Measurements from ENCODE around the gene HECTD1. TPM values are rescaled to one million over a fixed set of nuclear protein-coding genes. Genes with fewer than 3 reads are reported as not detected.

The HECTD1 gene
- total and polyA plus RNA-seq, 11 donors = 42.4 to 185 (median 148) TPM

DNA sequence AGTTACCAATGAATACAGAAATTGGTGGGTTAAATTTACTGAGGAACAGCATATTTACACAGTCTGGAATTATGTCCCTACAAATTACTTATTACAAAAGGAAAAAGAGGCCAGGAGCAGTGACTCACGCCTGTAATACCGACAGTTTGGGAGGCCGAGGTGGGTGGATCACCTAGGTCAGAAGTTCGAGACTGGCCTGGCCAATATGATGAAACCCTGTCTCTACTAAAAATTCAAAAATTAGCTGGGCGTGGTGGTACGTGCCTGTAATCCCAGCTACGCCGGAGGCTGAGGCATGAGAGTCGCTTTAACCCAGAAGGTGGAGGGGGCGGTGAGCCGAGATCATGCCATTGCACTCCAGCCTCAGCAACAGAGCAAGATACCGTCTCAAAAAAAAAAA lies 52.6 kb downstream of the HECTD1 start:
- H3K4me1 ChIP-seq = no peaks in the 10 kb centered on the region
- no peak overlapping the region for H3K4me3 ChIP-seq
- ATAC-seq (no peak), DNase-seq (no peak)
- intact Hi-C loops (cut with DNase I) = loop anchor here in 2 of 10 donors (5.0 to 10.0 kb wide), 2 partner anchors 43 to 200 kb away; no protein-coding TSS in a partner anchor
- WGBS, 4 donors = 90 to 97% (median 92%) methylated on average over 12 of the region's 12 CpGs
- peaks cover 0 to 100% (median 97%) of the 10 kb centered on the region in 9 donors for H3K36me3 ChIP-seq
- H3K9me3 ChIP-seq = no peaks in the 10 kb centered on the region
- H3K27ac ChIP-seq = no peak overlapping the region
- H3K27me3 ChIP-seq = no peaks in the 10 kb centered on the region
- no peak for TF ChIP-seq POLR2A (IDR thresholded peaks at IDR 0.05)
- TF ChIP-seq, protein P1, sequence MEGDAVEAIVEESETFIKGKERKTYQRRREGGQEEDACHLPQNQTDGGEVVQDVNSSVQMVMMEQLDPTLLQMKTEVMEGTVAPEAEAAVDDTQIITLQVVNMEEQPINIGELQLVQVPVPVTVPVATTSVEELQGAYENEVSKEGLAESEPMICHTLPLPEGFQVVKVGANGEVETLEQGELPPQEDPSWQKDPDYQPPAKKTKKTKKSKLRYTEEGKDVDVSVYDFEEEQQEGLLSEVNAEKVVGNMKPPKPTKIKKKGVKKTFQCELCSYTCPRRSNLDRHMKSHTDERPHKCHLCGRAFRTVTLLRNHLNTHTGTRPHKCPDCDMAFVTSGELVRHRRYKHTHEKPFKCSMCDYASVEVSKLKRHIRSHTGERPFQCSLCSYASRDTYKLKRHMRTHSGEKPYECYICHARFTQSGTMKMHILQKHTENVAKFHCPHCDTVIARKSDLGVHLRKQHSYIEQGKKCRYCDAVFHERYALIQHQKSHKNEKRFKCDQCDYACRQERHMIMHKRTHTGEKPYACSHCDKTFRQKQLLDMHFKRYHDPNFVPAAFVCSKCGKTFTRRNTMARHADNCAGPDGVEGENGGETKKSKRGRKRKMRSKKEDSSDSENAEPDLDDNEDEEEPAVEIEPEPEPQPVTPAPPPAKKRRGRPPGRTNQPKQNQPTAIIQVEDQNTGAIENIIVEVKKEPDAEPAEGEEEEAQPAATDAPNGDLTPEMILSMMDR (IDR thresholded peaks at IDR 0.05) = no peak

DNA sequence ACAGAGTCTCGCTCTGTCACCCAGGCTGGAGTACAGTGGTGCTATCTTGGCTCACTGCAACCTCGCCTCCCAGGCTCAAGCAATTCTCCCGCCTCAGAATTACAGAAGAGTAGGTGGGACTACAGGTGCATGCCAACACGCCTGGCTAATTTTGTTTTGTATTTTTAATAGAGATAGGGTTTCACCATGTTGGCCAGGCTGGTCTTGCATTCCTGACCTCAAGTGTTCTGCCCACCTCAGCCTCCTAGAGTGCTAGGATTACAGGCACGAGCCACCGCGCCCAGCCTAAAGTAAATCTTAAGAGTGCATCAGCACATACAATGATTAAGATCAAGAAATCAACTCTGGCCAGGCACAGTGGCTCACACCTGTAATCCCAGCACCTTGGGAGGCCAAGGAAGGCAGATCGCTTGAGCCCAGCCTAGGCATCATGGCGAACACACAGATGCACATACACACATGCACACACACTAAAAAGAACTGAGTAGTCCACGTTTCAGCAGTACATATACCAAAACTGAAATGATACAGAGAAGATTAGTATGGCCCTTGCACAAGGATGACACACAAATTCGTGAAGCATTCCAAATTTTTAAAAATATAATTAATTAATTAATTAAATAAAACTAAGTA lies 65.0 kb downstream of the HECTD1 start:
- Histone ChIP-seq H3K27ac (no peak overlapping the region), H3K9me3 (no peaks in the 10 kb centered on the region), H3K27me3 (no peaks in the 10 kb centered on the region), H3K36me3 (peaks cover 6 to 100% (median 99%) of the 10 kb centered on the region in 9 donors), H3K4me3 (no peak overlapping the region), H3K4me1 (no peaks in the 10 kb centered on the region)
- DNase-seq (no peak), ATAC-seq (no peak)
- intact Hi-C loops (cut with DNase I) = loop anchor here in 6 of 10 donors (5.0 to 10.0 kb wide), 2 partner anchors 35 to 212 kb away; no protein-coding TSS in a partner anchor
- 88 to 95% (median 93%) methylated on average over 11 of the region's 11 CpGs for WGBS, 4 donors
- TF ChIP-seq, protein P1 (IDR thresholded peaks at IDR 0.05) = no peak
- TF ChIP-seq POLR2A (IDR thresholded peaks at IDR 0.05) = no peak

GRCh38 chr14:31139301-31139847 lies 68.2 kb downstream of the HECTD1 start:
- no peaks in the 10 kb centered on the region for H3K9me3 ChIP-seq
- intact Hi-C loops (cut with DNase I) = loop anchor here in 1 of 10 donors (10.0 kb wide), 1 partner anchor 215 kb away; no protein-coding TSS in a partner anchor
- no peak overlapping the region for H3K27ac ChIP-seq
- H3K4me3 ChIP-seq = no peak overlapping the region
- DNase-seq (no peak), ATAC-seq (no peak)
- no peaks in the 10 kb centered on the region for H3K27me3 ChIP-seq
- H3K4me1 ChIP-seq = no peaks in the 10 kb centered on the region
- WGBS, 4 donors = 95 to 98% (median 97%) methylated on average over 4 of the region's 4 CpGs
- H3K36me3 ChIP-seq = peaks cover 6 to 100% (median 99%) of the 10 kb centered on the region in 9 donors
- TF ChIP-seq, protein P1 (IDR thresholded peaks at IDR 0.05) = no peak
- no peak for TF ChIP-seq POLR2A (IDR thresholded peaks at IDR 0.05)

DNA sequence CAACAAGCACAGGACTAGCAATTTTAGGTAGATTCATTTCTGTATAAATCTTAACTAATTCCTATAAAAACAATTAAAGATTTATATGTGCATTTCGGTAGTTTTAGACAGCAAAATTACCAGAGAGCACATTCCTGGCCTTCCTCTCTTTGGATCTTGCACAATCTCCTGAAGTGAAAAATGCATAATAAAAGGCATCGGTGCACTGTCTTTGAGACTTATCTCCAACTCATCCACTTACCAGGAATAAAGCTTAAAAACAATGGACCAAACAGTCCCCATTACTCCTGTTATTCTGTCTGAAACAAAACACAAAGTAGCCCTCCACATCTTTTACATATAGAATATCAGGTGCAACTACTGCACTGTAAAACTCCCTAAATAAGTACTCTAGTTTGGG lies 69.3 kb downstream of the HECTD1 start:
- no peak overlapping the region for H3K4me3 ChIP-seq
- no peak overlapping the region for H3K27ac ChIP-seq
- H3K4me1 ChIP-seq = no peaks in the 10 kb centered on the region
- 90 to 96% (median 94%) methylated on average over 2 of the region's 2 CpGs for WGBS, 4 donors
- intact Hi-C loops (cut with DNase I) = loop anchor here in 1 of 10 donors (10.0 kb wide), 1 partner anchor 216 kb away; no protein-coding TSS in a partner anchor
- no peak for ATAC-seq
- TF ChIP-seq, protein P1 (IDR thresholded peaks at IDR 0.05) = no peak
- no peak for TF ChIP-seq POLR2A (IDR thresholded peaks at IDR 0.05)
- H3K27me3 ChIP-seq = no peaks in the 10 kb centered on the region
- DNase-seq = no peak
- no peaks in the 10 kb centered on the region for H3K9me3 ChIP-seq
- H3K36me3 ChIP-seq = peaks cover 6 to 100% (median 98%) of the 10 kb centered on the region in 9 donors
